Activated naive CD4-positive, alpha-beta T cell treated with anti-CD3 and anti-CD28 coated beads for 36 hours (primary cell): ENCODE measurements around the gene TMEM238. TPM values are rescaled to one million over a fixed set of nuclear protein-coding genes. Genes with fewer than 3 reads are reported as not detected.

ENCODE experiments used
- CTCF ChIA-PET: fragments of 350-600 bp; sonication (Branson Sonifier 250); formaldehyde crosslinking; loops from one replicate; lab custom pipeline; 2021; ENCODE audit warnings: antibody characterized with exemption; lab: Charles Lee
- DNase-seq: peaks from one replicate; pipeline ENCODE4 v3.0.0-alpha.2; 2020
- H3K27ac Mint-ChIP-seq: one replicate; pipeline ENCODE4 v1.8.0; 2021; ENCODE audit warnings: mild to moderate bottlenecking, mixed read lengths
- H3K27me3 Mint-ChIP-seq: one replicate; pipeline ENCODE4 v1.8.0; 2021; ENCODE audit warnings: low read depth, mixed read lengths
- H3K36me3 Mint-ChIP-seq: one replicate; pipeline ENCODE4 v1.8.0; 2021; ENCODE audit warnings: low read depth, mixed read lengths
- H3K4me1 Mint-ChIP-seq: one replicate; pipeline ENCODE4 v1.8.0; 2021; ENCODE audit warnings: low read depth, mixed read lengths
- H3K4me3 Mint-ChIP-seq: one replicate; pipeline ENCODE4 v1.8.0; 2021; ENCODE audit warnings: mild to moderate bottlenecking, moderate library complexity, mixed read lengths
- H3K9me3 Mint-ChIP-seq: one replicate; pipeline ENCODE4 v1.8.0; 2021; ENCODE audit warnings: mixed read lengths
- intact Hi-C: fragments of 100-400 bp; cut with micrococcal nuclease; formaldehyde crosslinking; loops from one replicate; pipeline ENCODE4 v1.15.1; 2023
- total RNA-seq, 2 experiments: library from RNA; stranded (reverse); gene quantifications; one replicate each; pipeline ENCODE4 v1.2.3, GENCODE V29; 2021

TMEM238 gene
- total RNA-seq, 2 experiments from 2014 or later, result 9.9 to 10.2 TPM

- Mint-ChIP-seq H3K27me3 (peaks cover 14% of the 10 kb centered on the region), H3K9me3 (no peaks in the 10 kb centered on the region), H3K4me1 (no peaks in the 10 kb centered on the region), H3K4me3 (no peak overlapping the region), H3K27ac (no peak overlapping the region), H3K36me3 (no peaks in the 10 kb centered on the region)
- no peak for DNase-seq
- CTCF ChIA-PET, result interaction anchor here (1.1 kb wide), 1 partner anchor 20 kb away, joined by 3 read pairs; the partner anchor contains the start of gene KMT5C
- intact Hi-C loops, result no loop called here
Measured at GRCh38 chr19:55358943-55359908, 24.9 kb downstream of the TMEM238 start.

- Mint-ChIP-seq H3K27me3 (peaks cover 18% of the 10 kb centered on the region), H3K27ac (no peak overlapping the region), H3K4me1 (peaks cover 4% of the 10 kb centered on the region), H3K36me3 (no peaks in the 10 kb centered on the region), H3K4me3 (no peak overlapping the region), H3K9me3 (no peaks in the 10 kb centered on the region)
- CTCF ChIA-PET, result interaction anchor here (1.1 kb wide), 1 partner anchor 19 kb away, joined by 3 read pairs; the partner anchor contains the start of gene KMT5C
- no peak for DNase-seq
- intact Hi-C loops, result no loop called here
Measured at GRCh38 chr19:55358493-55358892, 25.6 kb downstream of the TMEM238 start.

GRCh38 chr19:55355213-55355821 lies 28.8 kb downstream of the TMEM238 start:
- H3K9me3 Mint-ChIP-seq, result no peaks in the 10 kb centered on the region
- H3K27me3 Mint-ChIP-seq, result peaks cover 49% of the 10 kb centered on the region
- H3K36me3 Mint-ChIP-seq, result no peaks in the 10 kb centered on the region
- peak overlapping the region; percentile 3 for H3K4me3 Mint-ChIP-seq
- H3K27ac Mint-ChIP-seq, result no peak overlapping the region
- intact Hi-C loops, result no loop called here
- DNase-seq, result no peak
- H3K4me1 Mint-ChIP-seq, result peaks cover 15% of the 10 kb centered on the region
- CTCF ChIA-PET, result no interaction called here

GRCh38 chr19:55354698-55355212 lies 29.3 kb downstream of the TMEM238 start, which contains the start of gene COX6B2:
COX6B2 (minus strand) TSS chr19:55354719; CDS start chr19:55354521, 198 bp downstream.
- CTCF ChIA-PET, result no interaction called here
- H3K4me3 Mint-ChIP-seq, result peak within 1 kb of the TSS; percentile 73
- DNase-seq, result no peak
- H3K27me3 Mint-ChIP-seq, result peaks cover 49% of the 10 kb centered on the region
- H3K36me3 Mint-ChIP-seq, result no peaks in the 10 kb centered on the region
- peaks cover 15% of the 10 kb centered on the region for H3K4me1 Mint-ChIP-seq
- no peaks in the 10 kb centered on the region for H3K9me3 Mint-ChIP-seq
- H3K27ac Mint-ChIP-seq, result no peak within 1 kb of the TSS
- intact Hi-C loops, result loop anchor here (1.0 to 5.0 kb wide), 2 partner anchors 15 to 52 kb away; partner anchors contain the start of gene KMT5C

- CTCF ChIA-PET, result no interaction called here
- no peaks in the 10 kb centered on the region for H3K9me3 Mint-ChIP-seq
- H3K27ac Mint-ChIP-seq, result no peak overlapping the region
- H3K4me3 Mint-ChIP-seq, result peak overlapping the region; percentile 73
- DNase-seq, result peak; percentile 76
- intact Hi-C loops, result loop anchor here (1.0 to 5.0 kb wide), 2 partner anchors 15 to 52 kb away; partner anchors contain the start of gene KMT5C
- H3K4me1 Mint-ChIP-seq, result peaks cover 15% of the 10 kb centered on the region
- peaks cover 49% of the 10 kb centered on the region for H3K27me3 Mint-ChIP-seq
- no peaks in the 10 kb centered on the region for H3K36me3 Mint-ChIP-seq
Measured at GRCh38 chr19:55353803-55354697, 30.0 kb downstream of the TMEM238 start.

GRCh38 chr19:55353356-55353802 lies 30.7 kb downstream of the TMEM238 start:
- peak overlapping the region; percentile 73 for H3K4me3 Mint-ChIP-seq
- CTCF ChIA-PET, result no interaction called here
- intact Hi-C loops, result loop anchor here (5.0 kb wide), 1 partner anchor 51 kb away; no protein-coding TSS in a partner anchor
- DNase-seq, result no peak
- H3K9me3 Mint-ChIP-seq, result no peaks in the 10 kb centered on the region
- peaks cover 15% of the 10 kb centered on the region for H3K4me1 Mint-ChIP-seq
- H3K27me3 Mint-ChIP-seq, result peaks cover 49% of the 10 kb centered on the region
- H3K27ac Mint-ChIP-seq, result no peak overlapping the region
- H3K36me3 Mint-ChIP-seq, result no peaks in the 10 kb centered on the region

GRCh38 chr19:55352549-55353145 lies 31.4 kb downstream of the TMEM238 start:
- H3K27me3 Mint-ChIP-seq, result peaks cover 47% of the 10 kb centered on the region
- DNase-seq, result no peak
- no peaks in the 10 kb centered on the region for H3K9me3 Mint-ChIP-seq
- no peak overlapping the region for H3K27ac Mint-ChIP-seq
- H3K36me3 Mint-ChIP-seq, result no peaks in the 10 kb centered on the region
- peak overlapping the region; percentile 10 for H3K4me3 Mint-ChIP-seq
- H3K4me1 Mint-ChIP-seq, result peaks cover 15% of the 10 kb centered on the region
- CTCF ChIA-PET, result interaction anchor here (0.6 to 0.8 kb wide), 2 partner anchors 25 to 32 kb away, joined by 3 read pairs; partner anchors contain the start of gene TMEM238
- intact Hi-C loops, result loop anchor here (5.0 kb wide), 1 partner anchor 50 kb away; no protein-coding TSS in a partner anchor

- Mint-ChIP-seq H3K4me1 (peaks cover 15% of the 10 kb centered on the region), H3K4me3 (no peak overlapping the region), H3K9me3 (no peaks in the 10 kb centered on the region), H3K27me3 (peaks cover 42% of the 10 kb centered on the region), H3K36me3 (no peaks in the 10 kb centered on the region), H3K27ac (no peak overlapping the region)
- no peak for DNase-seq
- intact Hi-C loops, result loop anchor here (5.0 kb wide), 1 partner anchor 50 kb away; no protein-coding TSS in a partner anchor
- CTCF ChIA-PET, result interaction anchor here (0.8 kb wide), 1 partner anchor 32 kb away, joined by 3 read pairs; the partner anchor contains the start of gene TMEM238
Measured at GRCh38 chr19:55352040-55352439, 32.1 kb downstream of the TMEM238 start.

- H3K9me3 Mint-ChIP-seq, result no peaks in the 10 kb centered on the region
- CTCF ChIA-PET, result no interaction called here
- DNase-seq, result no peak
- H3K27ac Mint-ChIP-seq, result no peak overlapping the region
- intact Hi-C loops, result loop anchor here (5.0 kb wide), 1 partner anchor 48 kb away; no protein-coding TSS in a partner anchor
- H3K4me3 Mint-ChIP-seq, result no peak overlapping the region
- peaks cover 15% of the 10 kb centered on the region for H3K4me1 Mint-ChIP-seq
- no peaks in the 10 kb centered on the region for H3K36me3 Mint-ChIP-seq
- H3K27me3 Mint-ChIP-seq, result peaks cover 41% of the 10 kb centered on the region
Measured at GRCh38 chr19:55350620-55351315, 33.3 kb downstream of the TMEM238 start.

GRCh38 chr19:55348317-55349034 lies 35.6 kb downstream of the TMEM238 start:
- CTCF ChIA-PET, result interaction anchor here (1.0 to 2.4 kb wide), 3 partner anchors 47 to 188 kb away, joined by 3 to 7 read pairs (median 3); no protein-coding TSS in a partner anchor
- DNase-seq, result no peak
- H3K4me1 Mint-ChIP-seq, result peaks cover 11% of the 10 kb centered on the region
- H3K9me3 Mint-ChIP-seq, result no peaks in the 10 kb centered on the region
- no peak overlapping the region for H3K27ac Mint-ChIP-seq
- peaks cover 1% of the 10 kb centered on the region for H3K36me3 Mint-ChIP-seq
- H3K27me3 Mint-ChIP-seq, result peaks cover 32% of the 10 kb centered on the region
- intact Hi-C loops, result no loop called here
- no peak overlapping the region for H3K4me3 Mint-ChIP-seq
